Esophagus squamous epithelium (tissue), 4 donors: ENCODE measurements around the gene CSRP2.

Experiments used
- POLR2A ChIP-seq, 4 donors: fragments of 450-650 bp; IDR thresholded peaks; one replicate each; pipeline ENCODE4 v1.6.1; 2017; ENCODE audit warnings: antibody characterized with exemption in 4 of 4, mild to moderate bottlenecking in 4 of 4, moderate library complexity in 3 of 4
- TF ChIP-seq, protein P1 (sequence below), 6 experiments: fragments of 450-650 bp in 4 of 6; fragments of 200-600 bp in 2 of 6; sonication (generic) in 2 of 6; IDR thresholded peaks; one replicate each; pipeline ENCODE4 v1.5.1; 2016 to 2019; ENCODE audit warnings: antibody characterized with exemption in 6 of 6, mild to moderate bottlenecking in 4 of 6, moderate library complexity in 4 of 6

DNA sequence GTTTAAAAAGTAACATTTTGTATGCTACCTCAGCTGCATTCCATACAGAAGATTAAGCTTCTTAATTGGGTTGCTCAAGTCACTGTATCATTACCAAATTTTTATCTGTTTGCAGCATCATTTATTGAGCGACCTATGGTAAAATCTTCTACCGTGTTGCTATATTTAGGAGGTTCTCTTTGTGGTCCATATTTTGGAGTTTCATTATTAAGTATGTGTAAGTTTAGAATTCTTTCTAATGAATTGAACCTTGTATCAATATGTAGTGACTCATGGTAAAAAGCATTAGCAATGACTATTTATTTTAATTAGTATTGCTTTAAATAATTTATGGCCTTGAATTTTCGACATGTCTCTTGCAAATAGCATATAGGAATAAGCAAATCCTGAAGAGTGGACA lies 42.2 kb downstream of the CSRP2 start:
- TF ChIP-seq POLR2A (IDR thresholded peaks at IDR 0.05) = no peak
- TF ChIP-seq, protein P1, sequence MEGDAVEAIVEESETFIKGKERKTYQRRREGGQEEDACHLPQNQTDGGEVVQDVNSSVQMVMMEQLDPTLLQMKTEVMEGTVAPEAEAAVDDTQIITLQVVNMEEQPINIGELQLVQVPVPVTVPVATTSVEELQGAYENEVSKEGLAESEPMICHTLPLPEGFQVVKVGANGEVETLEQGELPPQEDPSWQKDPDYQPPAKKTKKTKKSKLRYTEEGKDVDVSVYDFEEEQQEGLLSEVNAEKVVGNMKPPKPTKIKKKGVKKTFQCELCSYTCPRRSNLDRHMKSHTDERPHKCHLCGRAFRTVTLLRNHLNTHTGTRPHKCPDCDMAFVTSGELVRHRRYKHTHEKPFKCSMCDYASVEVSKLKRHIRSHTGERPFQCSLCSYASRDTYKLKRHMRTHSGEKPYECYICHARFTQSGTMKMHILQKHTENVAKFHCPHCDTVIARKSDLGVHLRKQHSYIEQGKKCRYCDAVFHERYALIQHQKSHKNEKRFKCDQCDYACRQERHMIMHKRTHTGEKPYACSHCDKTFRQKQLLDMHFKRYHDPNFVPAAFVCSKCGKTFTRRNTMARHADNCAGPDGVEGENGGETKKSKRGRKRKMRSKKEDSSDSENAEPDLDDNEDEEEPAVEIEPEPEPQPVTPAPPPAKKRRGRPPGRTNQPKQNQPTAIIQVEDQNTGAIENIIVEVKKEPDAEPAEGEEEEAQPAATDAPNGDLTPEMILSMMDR (IDR thresholded peaks at IDR 0.05) = no peak
